ENCODE results near the gene LRCH2.

LRCH2 gene

DNA sequence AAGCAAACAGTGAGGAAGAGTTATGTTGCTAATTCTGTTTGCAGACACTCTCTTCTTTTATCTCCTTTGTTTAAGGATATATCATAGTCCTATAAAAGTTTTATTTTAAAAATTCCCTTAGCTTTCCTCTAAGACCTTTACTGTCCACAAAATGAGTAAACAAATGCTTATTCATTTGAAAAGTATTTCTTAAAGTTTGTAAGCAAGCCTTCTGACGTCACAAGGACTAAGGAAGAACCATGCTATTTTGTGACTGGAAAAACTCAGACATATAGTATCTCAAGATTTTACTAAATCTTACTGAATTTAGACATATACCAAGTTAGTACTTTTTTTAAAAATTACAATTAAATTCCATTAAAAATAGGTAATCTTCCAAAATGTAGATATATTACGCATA lies 49.9 kb downstream of the LRCH2 start:
- TF ChIP-seq, protein P1, sequence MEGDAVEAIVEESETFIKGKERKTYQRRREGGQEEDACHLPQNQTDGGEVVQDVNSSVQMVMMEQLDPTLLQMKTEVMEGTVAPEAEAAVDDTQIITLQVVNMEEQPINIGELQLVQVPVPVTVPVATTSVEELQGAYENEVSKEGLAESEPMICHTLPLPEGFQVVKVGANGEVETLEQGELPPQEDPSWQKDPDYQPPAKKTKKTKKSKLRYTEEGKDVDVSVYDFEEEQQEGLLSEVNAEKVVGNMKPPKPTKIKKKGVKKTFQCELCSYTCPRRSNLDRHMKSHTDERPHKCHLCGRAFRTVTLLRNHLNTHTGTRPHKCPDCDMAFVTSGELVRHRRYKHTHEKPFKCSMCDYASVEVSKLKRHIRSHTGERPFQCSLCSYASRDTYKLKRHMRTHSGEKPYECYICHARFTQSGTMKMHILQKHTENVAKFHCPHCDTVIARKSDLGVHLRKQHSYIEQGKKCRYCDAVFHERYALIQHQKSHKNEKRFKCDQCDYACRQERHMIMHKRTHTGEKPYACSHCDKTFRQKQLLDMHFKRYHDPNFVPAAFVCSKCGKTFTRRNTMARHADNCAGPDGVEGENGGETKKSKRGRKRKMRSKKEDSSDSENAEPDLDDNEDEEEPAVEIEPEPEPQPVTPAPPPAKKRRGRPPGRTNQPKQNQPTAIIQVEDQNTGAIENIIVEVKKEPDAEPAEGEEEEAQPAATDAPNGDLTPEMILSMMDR (IDR thresholded peaks at IDR 0.05): no peak
- DNase-seq (ENCODE audit: low spot score): no peak
- Histone ChIP-seq H3K4me3 (no peak overlapping the region), H3K27ac (no peak overlapping the region)

DNA sequence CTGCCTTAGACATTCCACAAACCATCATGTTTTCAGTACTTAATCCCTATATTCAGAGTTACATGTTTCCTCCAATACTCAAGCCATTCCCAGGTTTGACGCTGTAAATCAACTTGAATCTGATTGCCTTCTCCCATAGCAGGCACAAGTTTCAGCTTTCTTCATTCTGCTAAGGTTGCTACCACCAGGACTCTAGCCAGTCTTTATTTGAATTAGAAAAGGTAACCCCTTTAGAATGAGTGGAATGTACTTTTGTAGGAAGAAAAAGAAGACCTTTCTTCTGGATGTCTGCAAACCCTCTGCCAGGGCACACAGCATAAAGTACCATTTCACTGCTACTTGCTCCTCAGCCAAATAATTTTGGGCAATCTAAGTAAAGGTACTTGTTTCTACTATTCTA lies 55.4 kb downstream of the LRCH2 start:
- Histone ChIP-seq H3K27ac (no peak overlapping the region), H3K4me3 (no peak overlapping the region)
- no peak for DNase-seq (ENCODE audit: low spot score)
- TF ChIP-seq, protein P1 (IDR thresholded peaks at IDR 0.05): no peak

DNA sequence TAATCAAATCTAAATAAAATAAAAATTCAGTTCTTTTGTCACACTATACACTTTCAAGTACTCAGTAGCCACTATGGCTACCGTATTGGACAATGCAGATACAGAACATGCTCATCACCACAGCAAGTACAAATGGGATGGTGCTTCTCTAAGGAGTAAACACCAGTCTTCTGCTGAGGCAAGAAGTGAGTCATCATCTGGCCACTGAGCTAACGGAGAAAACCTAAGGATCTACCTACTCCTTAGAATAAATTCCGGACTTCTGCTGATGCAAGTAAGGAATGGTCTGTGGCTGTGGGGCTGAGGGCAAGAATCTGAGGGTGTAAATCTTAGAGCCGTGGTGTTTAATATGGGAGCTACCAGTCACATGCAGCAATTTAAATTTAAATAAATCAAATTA lies 56.0 kb downstream of the LRCH2 start:
- TF ChIP-seq, protein P1 (IDR thresholded peaks at IDR 0.05): no peak
- no peak overlapping the region for H3K4me3 ChIP-seq
- no peak overlapping the region for H3K27ac ChIP-seq
- no peak for DNase-seq (ENCODE audit: low spot score)

DNA sequence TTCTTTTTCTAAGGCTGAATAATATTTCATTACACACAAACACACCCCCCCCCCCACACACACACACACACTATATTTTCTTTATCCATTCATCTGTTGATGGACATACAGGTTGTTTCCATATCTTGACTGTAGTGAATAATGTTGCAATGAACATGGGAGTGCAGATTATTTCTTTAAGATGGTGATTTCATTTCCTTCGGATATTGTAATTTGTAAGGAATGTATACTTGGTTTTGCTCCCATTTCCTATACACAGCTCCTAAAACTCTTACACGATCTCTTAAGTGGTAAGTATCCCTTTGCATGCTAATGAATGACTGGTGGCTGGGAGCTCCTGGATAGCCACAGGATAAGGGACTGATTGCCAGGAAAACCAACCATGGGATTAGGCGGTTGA lies 59.3 kb downstream of the LRCH2 start:
- DNase-seq (ENCODE audit: low spot score): no peak
- Histone ChIP-seq H3K27ac (no peak overlapping the region), H3K4me3 (no peak overlapping the region)
- TF ChIP-seq, protein P1 (IDR thresholded peaks at IDR 0.05): no peak

DNA sequence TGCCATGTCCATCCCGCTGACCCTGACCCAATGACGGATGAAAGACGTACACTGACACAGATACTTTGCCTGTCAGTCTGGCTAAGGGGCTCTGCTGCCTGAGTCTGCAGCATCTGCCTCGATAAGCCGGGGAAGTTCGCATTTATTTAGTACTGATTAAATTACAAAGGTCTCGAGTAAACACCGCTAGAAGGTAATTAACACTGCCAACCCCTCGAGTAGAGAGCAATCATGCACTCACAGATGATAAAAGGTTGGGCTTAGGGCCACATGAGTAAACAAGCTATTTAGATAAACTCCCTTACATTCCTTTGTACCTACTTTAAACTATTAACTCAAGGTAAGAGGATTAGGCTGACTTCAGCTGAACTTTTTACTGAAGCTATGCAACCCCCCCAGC lies 60.7 kb downstream of the LRCH2 start:
- TF ChIP-seq, protein P1 (IDR thresholded peaks at IDR 0.05): no peak
- Histone ChIP-seq H3K27ac (no peak overlapping the region), H3K4me3 (no peak overlapping the region)
- DNase-seq (ENCODE audit: low spot score): no peak

DNA sequence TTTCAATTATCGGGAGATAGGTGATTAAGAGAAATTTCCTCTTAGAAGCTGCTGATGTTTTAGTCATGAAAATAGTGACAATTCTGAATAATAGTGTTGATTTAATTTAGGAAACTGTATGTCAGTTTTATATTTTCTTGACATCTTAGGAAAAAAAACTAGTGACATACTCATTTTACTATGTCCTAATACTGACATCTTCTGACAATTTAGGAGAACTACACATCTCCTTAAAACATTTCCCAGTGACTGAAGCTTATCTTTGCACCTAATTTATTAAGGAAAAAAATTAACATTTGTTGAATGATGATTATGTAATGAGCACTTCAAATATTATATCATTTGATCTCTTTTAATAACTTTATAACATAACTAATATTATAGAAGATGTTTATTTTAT lies 86.7 kb downstream of the LRCH2 start:
- Histone ChIP-seq H3K27ac (no peak overlapping the region), H3K4me3 (no peak overlapping the region)
- no peak for DNase-seq (ENCODE audit: low spot score)
- TF ChIP-seq, protein P1 (IDR thresholded peaks at IDR 0.05): no peak

DNA sequence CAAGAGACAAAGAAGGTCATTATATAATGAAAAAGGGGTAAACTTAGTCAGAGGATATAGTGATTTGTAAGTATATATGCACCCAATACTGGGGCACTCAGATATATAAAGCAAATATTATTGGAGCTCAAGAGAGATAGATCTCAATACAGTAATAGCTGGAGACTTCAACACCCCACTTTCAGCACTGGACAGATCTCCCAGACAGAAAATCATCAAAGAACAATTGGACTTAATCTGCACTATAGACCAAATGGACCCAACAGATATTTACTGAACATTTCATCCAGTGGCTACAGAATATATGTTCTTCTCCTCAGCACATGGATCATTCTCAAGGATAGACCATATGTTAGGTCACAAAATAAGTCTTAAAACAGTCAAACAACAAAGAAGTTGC lies 91.8 kb downstream of the LRCH2 start:
- TF ChIP-seq, protein P1 (IDR thresholded peaks at IDR 0.05): no peak
- Histone ChIP-seq H3K4me3 (no peak overlapping the region), H3K27ac (no peak overlapping the region)
- DNase-seq (ENCODE audit: low spot score): no peak

Data from coronary artery (tissue), 2 donors.